Activated naive CD4-positive, alpha-beta T cell treated with anti-CD3 and anti-CD28 coated beads, Interleukin-2, amount 50 U/mL, for 16 hours (primary cell): Measurements from ENCODE around the gene NTM.

Source experiments
- DNase-seq: peaks from one replicate; pipeline ENCODE4 v3.0.0-alpha.2; 2020

The NTM gene

DNA sequence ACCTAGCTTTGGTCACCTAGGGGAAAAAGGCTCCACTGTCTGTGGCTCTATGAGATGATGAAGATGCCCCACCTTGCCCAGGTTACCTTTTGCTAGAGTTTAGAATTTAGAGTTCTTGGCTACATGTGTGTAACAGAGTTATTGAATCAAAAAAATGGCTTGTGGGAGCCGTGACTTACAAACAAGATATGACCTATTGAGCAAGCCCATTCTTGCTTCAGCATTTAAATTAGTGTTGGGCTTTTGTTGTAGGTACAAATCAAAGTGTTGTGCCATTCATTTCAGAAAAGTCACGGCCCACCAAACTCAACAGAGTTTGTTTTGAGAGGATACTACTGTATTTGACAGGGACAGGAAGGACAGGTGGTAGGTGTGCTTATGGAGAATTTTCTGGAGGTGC is 768.8 kb downstream of the NTM start:
- DNase-seq: no peak

- DNase-seq: no peak
Measured at GRCh38 chr11:132140056-132140455, 769.6 kb downstream of the NTM start.

DNA sequence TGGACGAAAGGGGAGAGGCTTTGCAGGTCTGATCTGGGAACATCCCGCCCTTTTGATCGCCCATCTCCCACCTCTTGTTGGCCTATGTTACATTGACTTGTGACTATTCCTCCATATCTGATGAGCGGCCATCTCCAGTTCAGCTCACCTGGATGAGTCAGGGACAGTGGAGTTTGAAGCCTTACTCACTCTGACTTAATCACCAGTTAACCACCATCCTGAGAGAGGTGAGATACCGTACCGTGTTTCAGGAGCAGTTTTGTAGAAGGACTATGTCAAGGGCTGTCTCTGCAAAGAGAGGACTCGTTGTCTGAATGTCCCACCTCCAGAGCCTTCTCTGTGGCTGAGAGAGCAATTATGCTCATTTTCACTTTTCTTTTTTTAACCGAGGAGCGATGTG is 771.7 kb downstream of the NTM start:
- DNase-seq: no peak

DNA sequence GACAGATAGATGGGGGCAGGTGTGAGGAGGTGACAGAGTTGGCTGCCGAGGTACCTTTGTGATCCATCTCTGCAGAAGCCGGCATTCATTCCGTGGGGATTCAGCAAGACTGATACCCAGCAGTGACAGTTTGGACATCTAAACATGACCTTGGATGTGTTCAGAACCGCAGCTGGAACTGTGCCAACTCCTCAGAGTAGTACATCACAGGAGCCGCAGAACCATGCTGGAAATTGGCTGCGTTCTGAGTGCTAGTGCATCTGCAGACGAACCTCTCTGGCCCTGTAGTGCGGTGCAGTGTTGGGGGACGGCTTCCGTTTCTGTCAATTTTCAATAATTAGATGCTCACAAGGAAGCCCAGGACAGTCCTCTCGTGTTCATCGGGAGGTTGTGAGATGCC is 772.1 kb downstream of the NTM start:
- no peak for DNase-seq

- no peak for DNase-seq
Measured at GRCh38 chr11:132147464-132147863, 777.0 kb downstream of the NTM start.

- no peak for DNase-seq
Measured at GRCh38 chr11:132154781-132155180, 784.4 kb downstream of the NTM start.

GRCh38 chr11:132158091-132158490 is 787.7 kb downstream of the NTM start:
- no peak for DNase-seq

DNA sequence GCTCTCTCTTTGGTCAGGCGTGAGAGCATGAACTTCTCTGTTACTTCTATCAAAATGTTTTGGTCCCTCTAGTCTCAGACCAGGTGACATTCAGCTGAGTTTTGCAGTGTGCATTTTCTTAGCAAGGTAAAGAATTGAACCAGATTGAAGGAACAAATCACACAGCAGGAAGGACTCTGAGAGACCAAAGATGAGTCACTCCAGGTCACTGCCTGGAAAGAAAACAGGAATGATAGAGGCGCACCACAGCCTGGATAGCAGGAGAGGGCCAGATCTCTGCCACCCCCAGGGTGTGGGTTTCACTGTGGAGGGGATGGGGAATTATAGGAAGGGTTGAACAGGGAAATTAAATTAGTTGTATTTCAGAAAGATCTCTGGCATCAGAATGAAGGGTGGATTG is 788.3 kb downstream of the NTM start:
- DNase-seq: no peak

DNA sequence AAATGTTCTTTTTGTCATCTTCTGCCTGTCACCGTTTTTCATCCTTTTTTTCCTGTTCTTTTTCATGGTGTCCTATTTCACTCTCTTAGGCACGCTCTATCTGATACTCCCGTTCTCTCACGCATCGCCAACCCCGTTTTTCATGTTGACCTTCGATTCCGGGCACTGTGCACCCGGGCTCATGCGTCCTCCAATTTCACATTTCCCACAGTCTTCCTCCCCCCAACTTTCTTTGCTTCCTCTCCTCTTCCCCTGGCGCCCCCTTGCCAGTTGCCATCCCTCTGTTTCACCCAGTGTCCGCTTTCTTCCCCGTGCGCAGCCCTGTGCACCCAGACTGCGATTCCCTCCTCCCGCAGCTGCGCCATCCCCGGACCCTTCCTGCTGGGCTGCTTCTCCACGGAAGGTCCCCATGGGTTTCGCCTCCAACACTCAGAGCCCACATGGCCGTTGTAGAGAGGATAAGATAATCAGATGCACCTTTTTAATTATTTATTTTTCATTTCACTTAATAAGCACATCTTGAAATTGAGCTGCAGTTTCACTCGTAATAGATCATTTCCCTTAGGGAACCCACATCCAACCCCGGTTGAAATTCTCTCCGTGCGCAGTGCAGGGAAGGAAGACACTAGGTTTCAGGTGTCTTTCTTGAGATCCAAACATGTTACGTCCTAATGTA is 791.1 kb downstream of the NTM start:
- no peak for DNase-seq

DNA sequence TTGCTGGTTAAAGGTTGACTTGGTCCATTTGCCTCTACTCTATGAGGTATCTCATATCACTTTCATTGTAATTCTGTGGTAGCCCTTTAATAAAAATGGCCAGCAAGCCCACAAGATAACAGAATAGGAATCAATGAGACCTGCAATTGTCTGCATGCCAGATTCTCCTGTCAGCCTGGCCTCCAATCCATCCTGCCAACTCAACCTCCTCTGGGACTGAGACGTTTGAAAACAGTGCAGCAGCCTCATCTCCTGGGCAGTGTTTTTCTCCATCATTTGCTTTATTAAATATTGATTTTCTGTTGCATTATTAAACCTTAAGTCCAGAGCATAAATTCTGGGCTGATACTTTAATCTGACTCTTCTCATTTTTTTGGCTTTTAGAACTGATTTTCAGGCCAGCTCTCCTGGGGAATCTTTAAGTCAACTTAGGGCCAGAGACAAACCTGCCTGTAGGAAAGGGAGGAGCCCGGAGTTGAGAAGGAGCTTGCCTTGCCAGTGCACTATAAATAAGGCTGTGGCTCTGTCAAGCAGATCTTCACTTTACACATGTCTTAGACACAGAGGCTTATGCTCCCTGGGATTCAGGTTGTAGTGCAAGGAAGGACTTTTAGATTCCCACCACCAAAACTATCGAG is 798.0 kb downstream of the NTM start:
- DNase-seq: no peak

DNA sequence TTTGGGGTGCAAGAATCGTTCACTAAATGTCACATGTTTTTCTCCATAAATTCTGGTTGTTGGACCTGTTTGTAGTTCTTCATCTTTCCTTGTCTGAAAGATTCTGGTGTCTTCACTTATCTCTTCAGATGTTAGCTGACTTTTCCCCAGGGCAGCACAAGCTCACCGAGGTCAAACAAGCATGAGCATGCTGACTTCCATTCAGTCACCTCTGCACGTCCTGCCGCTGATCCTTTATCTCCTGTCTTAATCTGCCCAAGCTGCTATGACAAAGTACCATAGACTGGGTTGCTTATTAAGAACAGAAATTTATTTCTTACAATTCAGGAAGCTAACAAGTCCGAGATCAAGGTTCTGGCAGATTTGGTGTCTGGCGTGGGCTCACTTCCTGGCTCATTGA is 800.6 kb downstream of the NTM start:
- DNase-seq: no peak

DNA sequence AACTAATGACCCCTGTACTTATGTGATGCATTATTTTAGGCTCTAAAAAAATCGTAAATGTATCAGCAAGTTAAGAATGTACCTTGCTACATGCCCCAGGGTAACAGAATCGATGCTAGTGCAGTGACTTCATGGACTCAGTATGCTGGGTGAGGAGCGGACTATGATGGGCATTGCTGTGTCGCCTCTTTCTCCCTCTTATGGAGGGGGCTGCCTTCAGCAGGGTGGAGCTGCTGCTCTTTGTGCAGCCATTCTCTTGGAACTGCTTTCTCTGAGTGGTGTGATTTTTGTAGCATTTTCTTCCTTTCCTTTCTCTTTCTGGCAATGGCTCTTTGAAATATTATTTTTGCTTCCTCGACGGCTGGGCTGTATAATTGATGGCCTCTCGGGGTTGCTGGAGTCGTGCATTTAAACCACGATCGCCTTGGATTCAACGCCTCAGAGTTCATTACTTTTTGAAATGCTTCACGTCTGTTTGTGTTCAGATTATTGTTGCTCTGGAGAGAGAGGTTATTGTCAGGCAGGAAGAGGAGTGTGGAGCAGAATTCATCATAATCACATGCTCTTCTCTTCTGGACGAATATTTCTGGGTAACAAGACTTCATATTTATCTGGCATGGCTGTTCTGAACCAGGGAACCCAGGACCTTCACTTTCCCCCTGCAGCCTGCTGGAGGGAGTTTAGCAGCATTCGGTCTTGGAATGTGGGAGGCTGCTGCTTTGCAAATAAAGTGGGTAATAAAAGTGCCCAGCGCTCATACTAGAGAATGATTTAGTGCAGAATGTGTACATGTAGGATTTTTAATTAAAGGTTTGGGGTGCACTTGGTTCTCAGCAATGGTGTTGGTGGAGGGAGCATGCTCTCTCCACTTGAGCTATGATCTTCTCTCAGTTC is 804.2 kb downstream of the NTM start:
- DNase-seq: no peak

- DNase-seq: no peak
Measured at GRCh38 chr11:132177106-132177505, 806.7 kb downstream of the NTM start.

DNA sequence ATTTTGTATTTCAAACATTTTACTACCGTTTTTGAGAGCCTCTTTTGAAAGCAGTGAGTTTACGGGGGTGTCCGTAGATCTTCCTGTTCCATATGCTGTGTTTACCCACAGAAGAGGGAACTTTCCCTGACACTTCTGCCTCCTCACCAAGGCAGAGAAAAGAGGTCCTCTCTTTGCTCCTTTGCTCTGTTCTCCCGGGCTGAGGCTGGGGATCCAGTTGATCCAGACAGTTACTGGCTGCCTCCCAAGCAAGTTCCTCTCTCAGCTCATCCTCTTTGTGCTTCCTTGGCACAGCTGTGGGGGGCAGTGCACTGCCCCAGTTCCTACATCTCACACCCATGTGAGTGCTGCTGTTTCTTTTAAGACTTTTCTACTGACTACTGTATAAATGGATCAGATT is 813.7 kb downstream of the NTM start:
- no peak for DNase-seq

- DNase-seq: no peak
Measured at GRCh38 chr11:132185726-132186592, 815.5 kb downstream of the NTM start.

DNA sequence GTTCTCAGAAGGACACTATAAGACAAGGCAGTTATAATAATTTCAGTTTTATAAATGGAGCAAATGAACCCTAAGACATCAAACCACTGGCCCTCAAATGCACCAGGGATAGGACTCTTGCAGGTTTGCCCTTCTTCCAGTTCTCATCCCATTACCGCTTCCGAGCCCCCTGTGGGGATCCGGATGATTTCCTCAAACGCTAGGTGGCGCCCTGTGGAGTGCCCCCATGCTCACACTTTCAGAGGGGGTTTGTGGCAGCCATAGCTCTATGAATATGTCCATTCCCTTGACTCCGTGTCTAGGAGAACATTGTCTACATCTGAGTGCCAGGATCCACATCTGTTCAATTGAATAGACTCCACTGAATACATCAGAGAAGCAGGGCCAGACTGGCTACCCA is 816.3 kb downstream of the NTM start:
- no peak for DNase-seq

- no peak for DNase-seq
Measured at GRCh38 chr11:132187386-132187785, 817.0 kb downstream of the NTM start.

- DNase-seq: no peak
Measured at GRCh38 chr11:132187814-132188213, 817.4 kb downstream of the NTM start.

GRCh38 chr11:132196928-132197327 is 826.5 kb downstream of the NTM start:
- DNase-seq: no peak

- no peak for DNase-seq
Measured at GRCh38 chr11:132200353-132200936, 830.0 kb downstream of the NTM start.

DNA sequence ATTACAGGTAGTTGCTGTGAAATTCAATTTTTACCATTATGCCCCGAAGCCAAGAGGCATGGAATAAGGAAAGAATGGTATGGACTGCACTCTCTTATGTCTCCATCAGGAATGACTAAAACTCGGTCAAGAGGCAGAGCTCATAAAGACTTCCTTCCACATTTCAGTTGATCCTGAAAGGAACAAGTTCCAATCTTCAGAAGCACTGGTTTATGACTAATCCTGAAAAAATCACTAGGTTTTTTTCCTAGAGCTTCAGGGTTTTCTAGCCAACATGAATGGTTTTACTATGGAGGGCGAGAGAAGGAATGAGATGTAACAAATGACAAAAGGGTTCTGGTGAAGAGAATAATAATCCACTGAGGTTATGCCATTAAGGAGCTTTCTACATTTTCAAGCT is 832.2 kb downstream of the NTM start:
- DNase-seq: no peak

DNA sequence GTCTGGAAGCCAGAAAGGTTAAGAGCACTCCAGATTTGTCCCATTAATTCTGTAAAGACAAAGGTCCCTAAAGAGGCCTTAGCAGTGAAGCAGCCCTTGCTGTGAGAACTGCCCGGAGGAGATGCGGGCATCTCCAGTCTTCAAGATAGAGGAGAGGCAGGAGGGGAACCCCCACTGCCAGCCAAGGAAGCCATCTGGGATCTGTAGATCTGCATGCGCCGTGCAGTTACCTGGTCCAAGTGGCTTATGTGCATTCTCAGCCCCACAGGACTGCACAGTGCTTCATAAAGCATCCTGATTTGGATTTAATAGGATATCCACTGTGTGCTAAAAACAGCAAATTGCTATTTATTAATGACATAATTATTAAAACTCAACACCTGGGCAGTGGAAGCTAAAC is 834.6 kb downstream of the NTM start:
- DNase-seq: no peak

- no peak for DNase-seq
Measured at GRCh38 chr11:132205496-132205895, 835.1 kb downstream of the NTM start.
